K562 (cell line): ENCODE measurements around the gene TAGLN3. TPM values are rescaled to one million over a fixed set of nuclear protein-coding genes. Genes with fewer than 3 reads are reported as not detected.

ENCODE experiments used
- ATAC-seq: fragments of 200-7000 bp; cut with Tn5 transposase; 3 replicates; pipeline ENCODE4 v1.9.1; 2020; ENCODE audit warnings: moderate library complexity
- BruUV-seq: library from RNA; stranded (reverse); fragments of 400-500 nt; replicated peaks from 2 replicates; lab custom pipeline; 2021; lab: Mats Ljungman, UMichigan
- CTCF ChIA-PET: fragments of 300-600 bp; formaldehyde crosslinking; extraction: SDS; loops from one replicate; lab custom pipeline; 2021; ENCODE audit warnings: low intra/inter-chr PET ratio; lab: Yijun Ruan, JAX
- POLR2A ChIA-PET: fragments of 300-600, 350-650 bp; sonication (Branson Sonifier 250); formaldehyde crosslinking; extraction: SDS; loops from one replicate; lab custom pipeline; 2021; ENCODE audit warnings: antibody characterized with exemption, inconsistent platforms; lab: Yijun Ruan, JAX
- DNase-seq, 4 experiments: peaks; one replicate each; pipeline versions ENCODE4 v3.0.0 to v3.0.0-alpha.2; 2011 to 2018; ENCODE audit warnings: low spot score in 3 of 4, mixed read lengths in 3 of 4; ENCODE audit errors: extremely low read depth in 1 of 4
- FAIRE-seq: peaks from 2 replicates; lab custom pipeline; 2011; peaks lifted over from hg19 to GRCh38; lab: Jason Lieb, UNC
- H2AFZ ChIP-seq: 2 replicates; pipeline ENCODE4 v1.6.0; 2011; ENCODE audit warnings: low read depth, low read length, control low read depth, inconsistent platforms
- H3K27ac ChIP-seq: fragments of 200-600 bp; 3 replicates; pipeline ENCODE4 v1.8.0; 2011; ENCODE audit warnings: low read depth, mild to moderate bottlenecking, control low read depth, inconsistent platforms, low read length, moderate library complexity, mixed read lengths; ENCODE audit errors: extremely low read depth
- H3K27me3 ChIP-seq, 2 experiments: fragments of 300-600 bp in 1 of 2; 2 replicates in 1 of 2; 3 replicates in 1 of 2; pipeline versions ENCODE4 v1.6.0 to v1.8.0; 2011; ENCODE audit warnings: inconsistent platforms in 2 of 2, low read length in 2 of 2, mild to moderate bottlenecking in 1 of 2, mixed read lengths in 1 of 2, moderate library complexity in 1 of 2; ENCODE audit not compliant: control insufficient read depth in 2 of 2, insufficient read depth in 2 of 2
- H3K36me3 ChIP-seq: fragments of 300-600 bp; 3 replicates; pipeline ENCODE4 v1.8.0; 2011; ENCODE audit warnings: mild to moderate bottlenecking, low read length, inconsistent platforms; ENCODE audit not compliant: control insufficient read depth, insufficient read depth
- H3K4me1 ChIP-seq, 2 experiments: fragments of 200-600 bp in 1 of 2; replicated peaks in 1 of 2; 2 replicates in 1 of 2; 3 replicates in 1 of 2; pipeline versions ENCODE4 v1.5.1 to v1.8.0; 2011; ENCODE audit warnings: inconsistent platforms in 2 of 2, low read length in 2 of 2, mild to moderate bottlenecking in 1 of 2, mixed read lengths in 1 of 2, moderate library complexity in 1 of 2; ENCODE audit not compliant: control insufficient read depth in 2 of 2, insufficient read depth in 2 of 2
- H3K4me2 ChIP-seq: 2 replicates; pipeline ENCODE4 v1.6.1; 2011; ENCODE audit warnings: low read length, control low read depth, inconsistent platforms, mixed read lengths; ENCODE audit not compliant: insufficient read depth
- H3K4me3 ChIP-seq: fragments of 200-600 bp; sonication (generic), shearing (Covaris generic); 2 replicates; pipeline ENCODE4 v1.5.1; 2016; ENCODE audit warnings: control low read depth, inconsistent platforms
- H3K79me2 ChIP-seq: fragments of 200-600 bp; 3 replicates; pipeline ENCODE4 v1.8.0; 2011; ENCODE audit warnings: low read length, inconsistent platforms; ENCODE audit not compliant: control insufficient read depth, insufficient read depth
- H3K9ac ChIP-seq, 2 experiments: 2 replicates each; pipeline versions ENCODE4 v1.6.0 to v1.6.1; 2011; ENCODE audit warnings: low read depth in 2 of 2, low read length in 2 of 2, control low read depth in 1 of 2, inconsistent platforms in 1 of 2, mild to moderate bottlenecking in 1 of 2, mixed read lengths in 1 of 2; ENCODE audit not compliant: insufficient read depth in 1 of 2
- H3K9me1 ChIP-seq: one replicate; pipeline ENCODE4 v1.6.0; 2011; ENCODE audit warnings: inconsistent platforms, mild to moderate bottlenecking, low read length, moderate library complexity; ENCODE audit not compliant: control insufficient read depth, insufficient read depth
- H3K9me3 ChIP-seq: replicated peaks from 2 replicates; pipeline ENCODE4 v1.5.1; 2011; ENCODE audit warnings: low read depth, low read length, inconsistent platforms; ENCODE audit not compliant: control insufficient read depth, insufficient read depth
- H4K20me1 ChIP-seq: replicated peaks from 2 replicates; pipeline ENCODE4 v1.6.1; 2011; ENCODE audit warnings: low read length, inconsistent platforms, mixed read lengths; ENCODE audit not compliant: control insufficient read depth, insufficient read depth
- C11orf30 ChIP-seq: fragments of 450-650 bp; IDR thresholded peaks from 2 replicates; pipeline ENCODE4 v1.6.1; 2016; ENCODE audit warnings: low read depth, mild to moderate bottlenecking
- HBP1 ChIP-seq: fragments of 450-650 bp; formaldehyde crosslinking; IDR thresholded peaks from 2 replicates; pipeline ENCODE4 v1.4.0; 2022; ENCODE audit warnings: missing genetic modification characterization
- HES1 ChIP-seq: fragments of 450-650 bp; IDR thresholded peaks from 2 replicates; pipeline ENCODE4 v1.6.1; 2016; ENCODE audit warnings: low read depth, mild to moderate bottlenecking, moderate library complexity
- MEIS2 ChIP-seq: fragments of 450-650 bp; IDR thresholded peaks from 2 replicates; pipeline ENCODE4 v1.6.1; 2014; ENCODE audit warnings: mild to moderate bottlenecking; ENCODE audit not compliant: partially characterized antibody
- ZNF311 ChIP-seq: fragments of 250-450 bp; sonication (Bioruptor Pico); IDR thresholded peaks from 2 replicates; pipeline ENCODE4 v1.4.0; 2020; ENCODE audit warnings: mild to moderate bottlenecking, moderate library complexity
- ZNF75A ChIP-seq: fragments of 450-650 bp; formaldehyde crosslinking; IDR thresholded peaks from 2 replicates; pipeline ENCODE4 v1.4.0; 2020; ENCODE audit warnings: mild to moderate bottlenecking
- WGBS: fragments of 100-300 bp; shearing (Covaris generic); methylation state at CpG from one replicate; pipeline ENCODE4 v1.1.6; 2016; ENCODE audit warnings: low coverage, mixed read lengths; ENCODE audit not compliant: insufficient coverage; ENCODE audit errors: missing lambda C conversion rate; 5-methylcytosine and 5-hydroxymethylcytosine counted together
- in situ Hi-C: fragments of 300-500 bp; cut with MboI; formaldehyde crosslinking; loops from 4 replicates; pipeline ENCODE4 v1.15.0; 2018; ENCODE audit warnings: inconsistent platforms, mixed read lengths
- intact Hi-C: fragments of 100-400 bp; cut with micrococcal nuclease; formaldehyde crosslinking; loops from 2 replicates; pipeline ENCODE4 v1.14.2; 2022
- polyA plus RNA-seq, 8 experiments: library from polyadenylated mRNA; depleted of rRNA in 4 of 8; stranded (reverse) in 5 of 8; unstranded in 3 of 8; fragments of >200 nt; fragmentation: Nextera tagmentation in 2 of 8; fragmentation: Illumina TruSeq in 1 of 8; extraction: Ambion mirVana in 2 of 8; extraction: Trizol in 1 of 8; gene quantifications; 2 replicates each; pipeline versions ENCODE4 v1.2.1 to v1.2.3, GENCODE V29; 2011 to 2014; ENCODE audit warnings: inconsistent platforms in 1 of 8, missing spikeins in 1 of 8
- total RNA-seq, 7 experiments: library from RNA; depleted of rRNA in 6 of 7; stranded (reverse); fragments of >200 nt in 6 of 7; fragmentation: Illumina TruSeq in 2 of 7; extraction: Trizol in 2 of 7; gene quantifications; 2 replicates each; pipeline versions ENCODE4 v1.2.1 to v1.2.3, GENCODE V29; 2011 to 2021; ENCODE audit warnings: low replicate concordance in 1 of 7
- TF ChIP-seq, protein P1 (sequence below): sonication (generic); formaldehyde crosslinking; IDR thresholded peaks from 2 replicates; pipeline ENCODE4 v1.8.0; 2022; ENCODE audit warnings: mild to moderate bottlenecking, missing genetic modification reagents, borderline replicate concordance
- TF ChIP-seq, protein P2 (sequence below): sonication (generic); formaldehyde crosslinking; IDR thresholded peaks from 2 replicates; pipeline ENCODE4 v1.8.0; 2022; ENCODE audit warnings: missing genetic modification reagents, mild to moderate bottlenecking, moderate library complexity, borderline replicate concordance

Gene TAGLN3
- total and polyA plus RNA-seq, 9 of the 15 experiments (the other 6 are each of a cell fraction or from before 2014, with no cell fraction given), result 0.06 TPM; not detected in 7

DNA sequence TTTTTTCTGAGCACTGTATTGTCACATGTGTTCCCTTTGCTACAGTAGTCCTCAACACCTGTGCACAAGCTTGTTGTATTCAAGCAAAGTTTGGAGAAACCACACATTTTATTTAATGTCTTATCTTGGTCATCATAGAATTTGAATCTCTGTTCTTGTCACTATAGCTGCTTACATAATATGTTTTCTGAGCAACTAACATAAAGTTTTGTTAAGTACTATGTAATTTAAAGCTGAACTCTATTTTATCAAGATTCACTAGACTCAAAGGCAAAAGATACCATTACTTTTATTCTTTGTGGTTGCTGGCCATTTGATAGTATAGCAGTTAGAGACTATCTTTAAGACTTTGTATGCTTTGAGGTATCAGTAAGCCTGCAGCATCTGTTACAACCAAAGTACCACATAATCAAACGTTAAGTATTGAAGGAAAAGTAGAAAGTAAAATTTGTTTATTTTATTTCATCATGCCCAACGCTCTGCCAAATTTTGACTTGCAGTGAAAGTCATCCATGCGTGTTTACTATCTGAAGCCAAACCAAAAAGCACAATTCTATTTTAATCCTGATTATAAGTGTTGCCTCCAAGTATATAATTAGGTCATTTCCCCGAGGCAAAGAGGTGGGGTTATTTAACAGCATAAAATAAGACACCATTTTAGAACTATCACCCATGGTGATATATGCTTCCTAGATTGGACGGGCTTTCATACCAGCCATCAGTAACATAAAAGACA lies 30.2 kb upstream of the TAGLN3 start:
- no TSS peak for BruUV-seq
- H3K27me3 ChIP-seq, result no peaks in the 10 kb centered on the region; a peak in 2 of 5 replicates
- no peaks in the 10 kb centered on the region for H3K36me3 ChIP-seq
- no peaks in the 10 kb centered on the region for H3K9me1 ChIP-seq
- H3K27ac ChIP-seq, result no peak overlapping the region
- H3K79me2 ChIP-seq, result no peaks in the 10 kb centered on the region
- FAIRE-seq, result no peak
- no peak overlapping the region for H2AFZ ChIP-seq
- ATAC-seq, result no peak
- CTCF ChIA-PET, result interaction anchor here (1.2 to 2.1 kb wide), 3 partner anchors 251 to 300 kb away, joined by 4 to 8 read pairs (median 7); no protein-coding TSS in a partner anchor
- no peak overlapping the region for H3K4me3 ChIP-seq
- H4K20me1 ChIP-seq, result no peaks in the 10 kb centered on the region
- H3K9ac ChIP-seq, result no peak overlapping the region
- no peaks in the 10 kb centered on the region for H3K9me3 ChIP-seq
- H3K4me1 ChIP-seq, result no peaks in the 10 kb centered on the region
- intact Hi-C loops, result no loop called here
- H3K4me2 ChIP-seq, result no peak overlapping the region
- 0% methylated on average over 4 of the region's 5 CpGs for WGBS
- in situ Hi-C loops, result no loop called here
- POLR2A ChIA-PET, result no interaction called here
- TF ChIP-seq HES1, result no peak
- TF ChIP-seq C11orf30, result no peak
- TF ChIP-seq ZNF75A (CRISPR knock-in tag), result no peak
- TF ChIP-seq, protein P1, sequence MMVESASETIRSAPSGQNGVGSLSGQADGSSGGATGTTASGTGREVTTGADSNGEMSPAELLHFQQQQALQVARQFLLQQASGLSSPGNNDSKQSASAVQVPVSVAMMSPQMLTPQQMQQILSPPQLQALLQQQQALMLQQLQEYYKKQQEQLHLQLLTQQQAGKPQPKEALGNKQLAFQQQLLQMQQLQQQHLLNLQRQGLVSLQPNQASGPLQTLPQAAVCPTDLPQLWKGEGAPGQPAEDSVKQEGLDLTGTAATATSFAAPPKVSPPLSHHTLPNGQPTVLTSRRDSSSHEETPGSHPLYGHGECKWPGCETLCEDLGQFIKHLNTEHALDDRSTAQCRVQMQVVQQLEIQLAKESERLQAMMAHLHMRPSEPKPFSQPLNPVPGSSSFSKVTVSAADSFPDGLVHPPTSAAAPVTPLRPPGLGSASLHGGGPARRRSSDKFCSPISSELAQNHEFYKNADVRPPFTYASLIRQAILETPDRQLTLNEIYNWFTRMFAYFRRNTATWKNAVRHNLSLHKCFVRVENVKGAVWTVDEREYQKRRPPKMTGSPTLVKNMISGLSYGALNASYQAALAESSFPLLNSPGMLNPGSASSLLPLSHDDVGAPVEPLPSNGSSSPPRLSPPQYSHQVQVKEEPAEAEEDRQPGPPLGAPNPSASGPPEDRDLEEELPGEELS (CRISPR knock-in tag), result no peak
- no peak for TF ChIP-seq MEIS2
- no peak for TF ChIP-seq HBP1 (CRISPR knock-in tag)
- TF ChIP-seq, protein P2, sequence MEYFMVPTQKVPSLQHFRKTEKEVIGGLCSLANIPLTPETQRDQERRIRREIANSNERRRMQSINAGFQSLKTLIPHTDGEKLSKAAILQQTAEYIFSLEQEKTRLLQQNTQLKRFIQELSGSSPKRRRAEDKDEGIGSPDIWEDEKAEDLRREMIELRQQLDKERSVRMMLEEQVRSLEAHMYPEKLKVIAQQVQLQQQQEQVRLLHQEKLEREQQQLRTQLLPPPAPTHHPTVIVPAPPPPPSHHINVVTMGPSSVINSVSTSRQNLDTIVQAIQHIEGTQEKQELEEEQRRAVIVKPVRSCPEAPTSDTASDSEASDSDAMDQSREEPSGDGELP (CRISPR knock-in tag), result no peak
- TF ChIP-seq ZNF311 (CRISPR knock-in tag), result no peak
- DNase-seq, result no peak
